GDM1 (cell line): ENCODE measurements around the gene LAMC3.
"Not testable (repeated sequence)": the region's sequence is repeated elsewhere in the genome, so short reads cannot be mapped to it uniquely, and the experiment has no call there.

Source experiments
- DNase-seq: peaks from one replicate; lab custom pipeline; 2025; lab: John Stamatoyannopoulos, UW

LAMC3 gene

GRCh38 chr9:131028931-131029573 is 20.1 kb downstream of the LAMC3 start:
- DNase-seq, result no peak

DNA sequence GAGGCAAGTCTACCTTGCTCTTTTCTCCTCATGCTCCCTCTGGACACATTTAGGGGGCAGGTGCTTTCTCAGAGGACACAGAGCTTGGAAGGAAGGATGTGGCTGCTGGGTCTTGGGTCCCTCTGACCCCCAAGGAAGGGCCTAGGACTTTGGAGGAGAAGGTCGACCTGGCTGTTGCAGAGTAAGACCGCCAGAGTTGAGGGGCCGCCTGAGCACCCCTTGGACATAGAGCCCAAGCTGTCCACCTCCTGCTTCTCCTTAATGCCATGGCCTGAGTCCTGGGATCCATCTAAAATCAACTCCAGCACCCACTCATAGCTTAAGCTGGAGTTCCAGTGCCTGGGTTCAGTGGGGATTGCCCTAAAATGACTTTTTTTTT is 20.6 kb downstream of the LAMC3 start:
- DNase-seq, result no peak

DNA sequence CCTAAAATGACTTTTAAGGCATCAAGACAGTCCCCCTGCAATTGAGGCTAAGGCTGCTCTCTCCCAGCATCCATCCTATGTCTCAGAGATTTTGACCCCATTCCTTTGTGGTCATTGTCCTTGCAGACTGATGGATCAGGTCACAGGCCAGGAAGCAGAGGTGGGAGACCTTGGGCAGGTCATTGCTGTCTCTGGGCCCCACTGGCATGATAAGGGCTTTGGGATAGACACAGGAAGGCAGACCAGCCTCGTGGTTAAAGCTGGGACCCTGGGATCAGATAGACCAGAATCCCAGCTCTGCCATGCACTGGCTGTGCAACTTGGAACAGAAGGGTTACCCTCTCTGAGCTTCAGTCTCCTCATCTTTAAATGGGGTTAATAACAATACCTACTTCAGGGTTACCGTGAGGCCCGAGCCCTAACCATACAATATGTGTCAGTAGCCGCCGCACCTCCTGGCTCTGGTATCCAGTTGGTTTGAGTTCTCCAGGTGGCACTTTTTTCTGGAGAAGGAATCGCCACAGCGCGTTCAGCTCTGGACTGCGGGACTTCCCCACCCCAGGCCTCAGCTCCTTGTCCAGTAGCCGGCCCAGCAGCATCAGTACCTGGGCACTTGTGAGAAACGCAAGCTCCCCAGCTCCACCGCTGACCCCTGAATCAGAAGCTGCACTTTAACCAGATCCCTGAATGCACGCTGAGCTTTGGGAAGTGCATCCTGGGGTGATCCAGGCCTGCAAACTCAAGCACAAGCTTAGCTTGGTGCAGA is 21.4 kb downstream of the LAMC3 start:
- no peak for DNase-seq

GRCh38 chr9:131031005-131031641 is 22.1 kb downstream of the LAMC3 start:
- no peak for DNase-seq

DNA sequence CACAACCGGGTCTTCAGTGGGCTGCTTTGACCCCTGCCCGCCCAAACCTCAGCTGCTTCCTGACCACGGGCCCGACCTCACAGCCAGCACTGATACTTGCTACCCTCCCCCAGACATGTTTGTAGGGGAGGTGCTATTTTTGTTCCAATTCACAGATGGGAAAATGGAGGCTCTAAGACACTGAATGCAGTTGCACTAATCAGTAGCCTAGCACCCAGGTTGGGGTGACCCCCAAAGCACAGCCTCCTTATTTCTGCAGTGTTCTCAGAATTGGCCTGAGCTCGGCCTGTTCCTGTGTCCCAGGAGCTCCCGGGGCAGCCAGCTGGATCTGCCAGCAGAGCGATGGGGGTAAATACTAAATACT is 22.6 kb downstream of the LAMC3 start:
- DNase-seq, result no peak

- no peak for DNase-seq
These were observed 23.4 kb downstream of the LAMC3 start for GRCh38 chr9:131032384-131032783.

GRCh38 chr9:131033269-131034224 is 24.6 kb downstream of the LAMC3 start:
- no peak for DNase-seq

- DNase-seq, result no peak
These were observed 25.3 kb downstream of the LAMC3 start for GRCh38 chr9:131034268-131034667.

DNA sequence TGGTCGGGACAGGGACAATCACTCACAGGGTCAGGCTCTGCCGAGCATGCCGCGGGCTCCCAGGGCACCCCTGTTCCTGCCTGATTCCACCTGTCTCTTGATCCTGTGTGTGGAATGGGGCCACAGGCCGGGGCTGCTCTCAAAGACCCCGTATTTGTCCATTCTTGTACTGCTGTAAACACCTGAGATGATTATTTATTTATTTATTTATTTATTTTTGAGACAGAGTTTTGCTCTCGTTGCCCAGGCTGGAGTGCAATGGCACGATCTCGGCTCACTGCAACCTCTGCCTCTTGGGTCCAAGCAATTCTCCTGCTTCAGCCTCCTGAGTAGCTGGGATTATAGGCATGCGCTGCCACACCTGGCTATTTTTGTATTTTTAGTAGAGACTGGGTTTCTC is 25.8 kb downstream of the LAMC3 start:
- not testable (repeated sequence) for DNase-seq

DNA sequence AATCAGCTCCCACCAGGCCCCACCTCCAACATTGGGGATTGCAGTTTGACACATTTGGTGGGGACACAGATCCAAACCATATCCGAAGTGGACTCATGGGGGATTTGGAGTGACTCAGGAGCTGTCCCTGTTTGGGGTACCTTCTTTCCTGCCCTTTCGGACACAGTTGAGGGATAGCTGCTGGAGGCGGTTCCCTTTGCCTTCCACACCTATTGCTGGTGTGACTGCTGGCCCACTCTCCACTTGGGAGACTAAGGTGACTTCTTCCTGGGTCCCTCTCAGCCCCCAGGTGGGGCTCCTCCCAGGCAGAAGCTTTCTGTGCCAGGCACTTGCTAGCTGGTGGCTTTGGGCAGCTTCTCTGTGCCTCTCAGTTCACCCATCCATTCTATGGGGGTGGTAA is 26.6 kb downstream of the LAMC3 start:
- no peak for DNase-seq

DNA sequence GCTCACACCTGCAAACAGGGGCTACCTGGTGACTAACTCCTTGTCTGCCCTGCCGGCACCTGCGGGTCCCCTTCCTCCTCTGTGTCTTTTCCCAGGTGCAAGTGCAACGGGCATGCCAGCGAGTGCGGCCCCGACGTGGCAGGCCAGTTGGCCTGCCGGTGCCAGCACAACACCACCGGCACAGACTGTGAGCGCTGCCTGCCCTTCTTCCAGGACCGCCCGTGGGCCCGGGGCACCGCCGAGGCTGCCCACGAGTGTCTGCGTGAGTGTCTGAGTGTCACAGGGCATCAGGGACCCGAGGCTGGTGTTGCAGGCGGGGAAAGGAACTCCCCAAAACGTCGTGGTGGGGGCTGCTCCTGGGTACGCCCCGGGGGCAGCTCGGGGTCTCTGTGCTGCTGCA is 27.1 kb downstream of the LAMC3 start:
- DNase-seq, result no peak

- DNase-seq, result no peak
These were observed 27.8 kb downstream of the LAMC3 start for GRCh38 chr9:131036529-131037334.

GRCh38 chr9:131037335-131038255 is 28.6 kb downstream of the LAMC3 start:
- no peak for DNase-seq

- no peak for DNase-seq
These were observed 29.5 kb downstream of the LAMC3 start for GRCh38 chr9:131038256-131039128.

GRCh38 chr9:131039129-131039954 is 30.4 kb downstream of the LAMC3 start:
- DNase-seq, result no peak

GRCh38 chr9:131042666-131043065 is 33.7 kb downstream of the LAMC3 start:
- DNase-seq, result no peak

GRCh38 chr9:131043087-131043486 is 34.1 kb downstream of the LAMC3 start:
- peak; percentile 27 for DNase-seq

DNA sequence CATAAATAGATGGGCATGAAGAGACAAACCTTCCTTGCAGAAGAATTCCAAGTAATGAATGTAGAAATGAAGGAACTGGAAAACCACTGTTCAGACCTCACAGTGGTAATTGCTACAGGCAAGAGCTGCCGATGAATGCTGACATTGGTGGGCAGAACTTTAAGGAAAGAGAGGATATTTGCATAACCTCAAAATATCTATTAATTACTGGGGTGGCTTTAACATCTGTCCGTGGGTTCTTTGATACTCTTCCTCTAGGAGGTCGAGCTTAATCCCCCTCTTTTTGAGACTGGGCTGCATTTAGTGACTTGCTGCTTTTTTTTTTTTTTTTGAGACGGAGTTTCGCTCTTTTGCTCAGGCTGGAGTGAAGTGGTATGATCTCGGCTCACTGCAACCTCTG is 34.7 kb downstream of the LAMC3 start:
- no peak for DNase-seq
